ENCODE data around the gene TSPAN4.

TSPAN4 gene

DNA sequence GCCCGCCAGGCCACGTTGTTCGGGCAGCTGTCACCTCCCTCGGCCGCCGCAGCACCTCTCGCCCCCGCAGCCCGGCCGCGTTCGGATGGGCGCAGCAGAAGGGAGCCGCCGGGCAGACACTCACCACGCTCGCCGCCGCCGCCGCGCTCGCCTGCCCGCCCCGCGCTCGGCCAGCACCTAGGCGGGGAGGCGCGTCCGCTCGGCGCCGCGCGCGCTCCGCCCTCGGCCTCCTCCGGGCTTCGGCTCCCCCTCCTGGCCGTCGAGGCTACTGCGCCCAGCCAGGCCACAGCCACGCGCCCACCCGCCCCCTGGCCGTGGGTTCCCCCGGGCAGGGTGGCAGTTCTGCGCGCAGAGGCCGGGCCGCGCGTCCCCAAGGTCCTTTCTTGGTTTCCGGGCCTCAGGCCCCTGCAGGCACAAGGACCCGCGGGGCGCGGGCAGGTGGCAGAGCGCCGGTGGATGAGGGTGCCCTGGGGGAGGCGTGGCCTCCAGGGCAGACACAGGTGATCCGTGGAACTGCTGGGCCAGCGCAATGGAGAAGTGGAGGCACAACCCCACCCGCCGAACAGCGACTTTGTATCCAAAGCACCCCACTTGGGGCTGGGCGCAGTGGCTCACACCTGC is 44.4 kb upstream of the TSPAN4 start, which contains the start of gene SLC25A22:
Gene SLC25A22 (minus strand): TSS at position 189 of the 621 bp plus-strand sequence. CDS start 3,275 bp downstream, outside the sequence.
- H3K27me3 ChIP-seq (ENCODE audit: control insufficient read depth in 2 of 2, insufficient read depth in 2 of 2, low read length in 2 of 2): no peaks in the 10 kb centered on the region
- peaks cover 17 to 27% of the 10 kb centered on the region in 2 donors for H3K4me1 ChIP-seq (ENCODE audit: control insufficient read depth in 2 of 2, insufficient read depth in 2 of 2, low read length in 2 of 2)
- peak within 1 kb of the TSS; percentile 62 to 85 for H3K27ac ChIP-seq (ENCODE audit: low read depth in 2 of 2, low read length in 2 of 2)
- no peaks in the 10 kb centered on the region for H3K9me3 ChIP-seq (ENCODE audit: control insufficient read depth in 2 of 2, low read length in 2 of 2)
- peak within 1 kb of the TSS; percentile 75 to 86 for H3K4me3 ChIP-seq (ENCODE audit: low read length in 2 of 2)
- H3K9ac ChIP-seq (ENCODE audit: low read depth in 1 of 2, low read length in 2 of 2): peak within 1 kb of the TSS; percentile 63 to 66
- peaks cover 0 to 4% of the 10 kb centered on the region in 2 donors for H3K36me3 ChIP-seq (ENCODE audit: control insufficient read depth in 2 of 2, insufficient read depth in 2 of 2, low read length in 2 of 2)

DNA sequence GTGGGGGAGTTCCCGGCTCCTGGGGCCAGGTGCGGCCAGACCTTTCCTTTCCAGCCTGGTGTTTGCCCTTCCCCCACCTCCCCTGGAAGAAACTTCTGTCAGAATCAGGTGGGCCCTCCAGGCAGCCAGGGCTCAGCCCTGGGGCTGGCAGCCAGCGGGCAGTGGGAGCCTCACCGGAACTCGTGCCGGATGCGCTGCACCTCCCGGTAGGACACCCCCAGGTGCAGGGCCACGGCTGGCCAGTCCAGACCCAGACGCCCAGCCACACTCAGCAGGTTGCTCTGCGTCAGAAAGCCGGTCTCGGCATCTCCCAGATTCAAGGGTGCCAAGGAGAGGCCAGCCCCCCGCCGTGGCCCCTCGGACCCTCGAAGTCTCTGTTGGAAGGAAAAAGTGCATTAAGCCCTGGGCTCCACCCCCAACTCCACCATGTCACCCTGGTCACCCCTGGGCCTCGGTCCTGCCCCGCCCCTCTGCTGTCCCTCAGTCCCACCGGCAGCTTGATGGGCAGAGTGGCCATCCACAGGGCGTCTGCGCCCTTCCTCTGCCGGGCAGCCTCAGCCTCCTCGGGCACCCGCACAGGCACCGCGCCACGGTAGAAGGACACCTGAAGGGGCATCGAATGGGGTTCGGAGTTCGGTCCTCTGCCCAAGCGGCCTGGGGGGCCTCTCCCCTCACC is 42.9 kb upstream of the TSPAN4 start:
- H3K27ac ChIP-seq (ENCODE audit: low read depth in 2 of 2, low read length in 2 of 2): no peak overlapping the region
- no peak overlapping the region for H3K9ac ChIP-seq (ENCODE audit: low read depth in 1 of 2, low read length in 2 of 2)
- no peaks in the 10 kb centered on the region for H3K9me3 ChIP-seq (ENCODE audit: control insufficient read depth in 2 of 2, low read length in 2 of 2)
- H3K4me3 ChIP-seq (ENCODE audit: low read length in 2 of 2): no peak overlapping the region
- peaks cover 0 to 2% of the 10 kb centered on the region in 2 donors for H3K36me3 ChIP-seq (ENCODE audit: control insufficient read depth in 2 of 2, insufficient read depth in 2 of 2, low read length in 2 of 2)
- no peaks in the 10 kb centered on the region for H3K27me3 ChIP-seq (ENCODE audit: control insufficient read depth in 2 of 2, insufficient read depth in 2 of 2, low read length in 2 of 2)
- H3K4me1 ChIP-seq (ENCODE audit: control insufficient read depth in 2 of 2, insufficient read depth in 2 of 2, low read length in 2 of 2): peaks cover 26 to 40% of the 10 kb centered on the region in 2 donors

DNA sequence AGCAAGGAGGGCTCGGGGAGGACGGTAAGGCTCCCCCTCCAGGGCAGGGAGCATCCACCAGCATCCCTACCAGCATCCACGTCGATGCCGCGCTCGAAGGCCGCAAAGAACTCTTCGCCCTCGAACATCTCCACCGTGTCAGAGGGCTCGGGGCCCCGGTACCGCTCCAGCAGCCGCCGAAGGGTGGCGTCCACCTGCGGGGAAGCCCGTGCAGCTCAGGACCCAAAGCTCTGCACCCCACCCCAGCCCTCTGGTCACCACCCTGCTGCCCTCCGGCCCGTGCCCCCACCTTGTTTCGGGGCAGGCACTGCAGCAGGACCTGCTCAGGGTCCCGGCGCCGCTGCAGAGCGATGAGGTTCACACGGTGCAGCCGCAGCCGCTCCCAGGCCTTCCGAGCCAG is 42.2 kb upstream of the TSPAN4 start:
- H3K9me3 ChIP-seq (ENCODE audit: control insufficient read depth in 2 of 2, low read length in 2 of 2): no peaks in the 10 kb centered on the region
- H3K27me3 ChIP-seq (ENCODE audit: control insufficient read depth in 2 of 2, insufficient read depth in 2 of 2, low read length in 2 of 2): no peaks in the 10 kb centered on the region
- H3K4me1 ChIP-seq (ENCODE audit: control insufficient read depth in 2 of 2, insufficient read depth in 2 of 2, low read length in 2 of 2): peaks cover 25 to 36% of the 10 kb centered on the region in 2 donors
- H3K4me3 ChIP-seq (ENCODE audit: low read length in 2 of 2): no peak overlapping the region
- no peak overlapping the region for H3K9ac ChIP-seq (ENCODE audit: low read depth in 1 of 2, low read length in 2 of 2)
- H3K36me3 ChIP-seq (ENCODE audit: control insufficient read depth in 2 of 2, insufficient read depth in 2 of 2, low read length in 2 of 2): peaks cover 0 to 2% of the 10 kb centered on the region in 2 donors
- H3K27ac ChIP-seq (ENCODE audit: low read depth in 2 of 2, low read length in 2 of 2): no peak overlapping the region

DNA sequence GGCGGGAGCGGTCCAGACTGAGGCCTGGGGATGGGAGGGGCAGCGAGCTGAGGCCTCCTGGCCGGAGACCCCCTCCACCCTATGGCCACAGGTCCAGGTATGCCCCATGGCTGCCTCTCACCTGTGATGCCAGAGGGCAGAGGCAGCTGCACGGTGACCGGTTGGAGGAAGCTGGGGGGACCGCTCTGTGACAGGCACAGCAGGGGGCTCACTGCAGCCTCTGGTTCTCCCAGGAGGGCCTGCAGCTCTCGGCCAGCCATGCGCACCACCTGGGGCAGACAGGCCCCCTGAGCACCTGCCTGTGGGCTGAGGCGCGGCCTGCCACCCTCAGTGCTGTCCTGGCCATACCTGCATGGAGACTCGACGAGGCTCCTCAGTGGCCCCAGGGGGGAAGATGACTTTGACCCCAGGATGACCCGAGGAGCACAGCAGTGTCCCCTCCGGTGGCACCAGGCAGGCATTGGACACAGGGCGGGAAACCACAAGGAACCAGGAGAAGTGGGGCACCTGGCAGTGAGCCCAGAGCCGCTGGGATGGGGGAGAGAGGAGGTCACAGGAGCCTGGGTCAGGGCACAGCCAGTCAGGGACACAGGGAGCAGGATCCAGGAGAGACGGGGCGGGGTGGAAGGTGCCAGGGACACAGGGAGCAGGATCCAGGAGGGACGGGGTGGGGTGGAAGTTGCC is 41.4 kb upstream of the TSPAN4 start:
- Histone ChIP-seq H3K36me3 (ENCODE audit: control insufficient read depth in 2 of 2, insufficient read depth in 2 of 2, low read length in 2 of 2) (peaks cover 0 to 2% of the 10 kb centered on the region in 2 donors), H3K4me3 (ENCODE audit: low read length in 2 of 2) (no peak overlapping the region), H3K9me3 (ENCODE audit: control insufficient read depth in 2 of 2, low read length in 2 of 2) (no peaks in the 10 kb centered on the region), H3K9ac (ENCODE audit: low read depth in 1 of 2, low read length in 2 of 2) (no peak overlapping the region), H3K27me3 (ENCODE audit: control insufficient read depth in 2 of 2, insufficient read depth in 2 of 2, low read length in 2 of 2) (no peaks in the 10 kb centered on the region), H3K4me1 (ENCODE audit: control insufficient read depth in 2 of 2, insufficient read depth in 2 of 2, low read length in 2 of 2) (peaks cover 24 to 33% of the 10 kb centered on the region in 2 donors), H3K27ac (ENCODE audit: low read depth in 2 of 2, low read length in 2 of 2) (no peak overlapping the region)

DNA sequence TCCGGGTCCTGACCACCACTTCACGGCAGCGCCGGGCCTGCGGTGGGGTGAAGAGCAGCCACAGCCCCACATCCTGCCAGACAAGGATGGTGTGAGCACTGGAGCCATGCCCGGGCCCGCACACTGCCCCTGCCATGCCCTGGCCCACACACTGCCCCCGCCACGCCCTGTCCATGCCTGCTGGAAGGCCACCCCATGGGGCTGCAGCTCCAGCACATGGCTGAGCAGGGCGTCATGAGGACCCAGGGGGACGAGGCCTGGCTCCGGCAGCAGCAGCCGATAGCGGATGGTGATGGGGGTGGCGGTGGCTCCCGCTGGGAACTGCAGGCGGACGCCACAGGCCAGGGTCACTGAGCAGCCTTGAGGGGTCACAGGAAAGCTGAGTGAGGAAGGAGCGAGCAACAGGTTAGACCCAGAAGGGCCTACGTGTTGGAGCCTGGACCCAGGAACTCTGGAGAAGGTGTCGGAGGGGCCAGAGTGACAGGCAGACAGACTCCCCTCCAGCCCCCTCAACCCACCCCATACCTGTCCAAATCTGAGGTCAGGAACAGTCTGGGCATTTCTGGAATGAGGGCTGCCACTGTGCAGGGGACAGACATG is 40.5 kb upstream of the TSPAN4 start:
- Histone ChIP-seq H3K4me1 (ENCODE audit: control insufficient read depth in 2 of 2, insufficient read depth in 2 of 2, low read length in 2 of 2) (peaks cover 16 to 24% of the 10 kb centered on the region in 2 donors), H3K36me3 (ENCODE audit: control insufficient read depth in 2 of 2, insufficient read depth in 2 of 2, low read length in 2 of 2) (peaks cover 0 to 2% of the 10 kb centered on the region in 2 donors), H3K27ac (ENCODE audit: low read depth in 2 of 2, low read length in 2 of 2) (no peak overlapping the region), H3K4me3 (ENCODE audit: low read length in 2 of 2) (no peak overlapping the region), H3K9ac (ENCODE audit: low read depth in 1 of 2, low read length in 2 of 2) (no peak overlapping the region), H3K9me3 (ENCODE audit: control insufficient read depth in 2 of 2, low read length in 2 of 2) (no peaks in the 10 kb centered on the region), H3K27me3 (ENCODE audit: control insufficient read depth in 2 of 2, insufficient read depth in 2 of 2, low read length in 2 of 2) (no peaks in the 10 kb centered on the region)

DNA sequence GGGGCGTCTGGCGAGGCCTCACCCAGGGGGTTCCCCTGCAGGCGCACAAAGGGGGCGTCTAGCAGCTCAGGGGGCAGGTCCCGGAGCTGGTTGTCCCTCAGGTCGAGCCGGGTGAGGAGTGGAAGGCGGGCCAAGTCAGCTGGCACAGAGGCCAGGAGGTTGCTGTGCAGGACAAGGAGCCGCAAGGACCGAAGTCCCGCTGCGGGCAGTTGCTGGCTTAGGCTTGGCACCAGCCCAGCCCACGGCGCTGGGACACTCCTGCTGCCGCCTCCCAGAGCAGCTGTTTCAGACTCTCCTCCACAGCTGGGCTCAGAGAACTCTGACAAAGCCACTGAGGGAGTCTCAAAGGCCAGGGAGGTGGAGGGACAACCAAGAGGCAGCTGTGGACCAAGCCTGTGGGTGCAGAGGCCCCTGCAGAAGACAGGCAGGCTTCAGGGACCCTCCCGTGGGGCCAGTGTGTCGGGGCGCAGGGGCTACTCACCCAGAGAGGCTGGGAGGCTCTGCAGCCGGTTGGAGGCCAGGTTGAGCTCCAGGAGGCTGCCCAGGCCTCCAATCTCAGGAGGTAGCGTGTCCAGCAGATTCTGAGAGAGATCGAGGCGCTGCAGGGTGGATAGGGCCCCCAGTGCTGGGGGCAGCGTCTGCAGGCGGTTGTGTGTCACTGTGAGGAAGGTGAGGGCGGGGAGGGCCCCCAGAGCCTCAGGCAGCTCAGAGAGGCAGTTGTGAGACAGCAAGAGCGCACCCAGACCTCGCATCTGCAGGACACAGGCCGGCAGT is 39.8 kb upstream of the TSPAN4 start:
- peaks cover 10 to 18% of the 10 kb centered on the region in 2 donors for H3K4me1 ChIP-seq (ENCODE audit: control insufficient read depth in 2 of 2, insufficient read depth in 2 of 2, low read length in 2 of 2)
- no peak overlapping the region for H3K27ac ChIP-seq (ENCODE audit: low read depth in 2 of 2, low read length in 2 of 2)
- peaks cover 0 to 2% of the 10 kb centered on the region in 2 donors for H3K36me3 ChIP-seq (ENCODE audit: control insufficient read depth in 2 of 2, insufficient read depth in 2 of 2, low read length in 2 of 2)
- no peak overlapping the region for H3K4me3 ChIP-seq (ENCODE audit: low read length in 2 of 2)
- H3K27me3 ChIP-seq (ENCODE audit: control insufficient read depth in 2 of 2, insufficient read depth in 2 of 2, low read length in 2 of 2): no peaks in the 10 kb centered on the region
- H3K9me3 ChIP-seq (ENCODE audit: control insufficient read depth in 2 of 2, low read length in 2 of 2): no peaks in the 10 kb centered on the region
- no peak overlapping the region for H3K9ac ChIP-seq (ENCODE audit: low read depth in 1 of 2, low read length in 2 of 2)

DNA sequence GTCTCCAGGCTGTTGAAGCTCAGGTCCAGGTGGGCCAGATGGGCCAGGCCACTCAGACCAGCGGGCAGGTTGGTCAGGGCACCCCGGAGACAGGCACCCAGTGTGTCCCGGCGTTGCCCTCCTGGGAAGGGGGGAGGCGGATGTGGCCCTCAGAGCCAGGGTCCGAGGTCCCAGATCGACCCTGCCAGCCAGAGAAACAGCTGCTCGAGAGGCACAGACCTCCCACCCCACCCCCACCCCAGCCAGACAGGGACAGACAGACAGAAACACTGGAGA is 39.2 kb upstream of the TSPAN4 start:
- Histone ChIP-seq H3K27me3 (ENCODE audit: control insufficient read depth in 2 of 2, insufficient read depth in 2 of 2, low read length in 2 of 2) (no peaks in the 10 kb centered on the region), H3K27ac (ENCODE audit: low read depth in 2 of 2, low read length in 2 of 2) (no peak overlapping the region), H3K9ac (ENCODE audit: low read depth in 1 of 2, low read length in 2 of 2) (no peak overlapping the region), H3K4me3 (ENCODE audit: low read length in 2 of 2) (no peak overlapping the region), H3K9me3 (ENCODE audit: control insufficient read depth in 2 of 2, low read length in 2 of 2) (no peaks in the 10 kb centered on the region), H3K4me1 (ENCODE audit: control insufficient read depth in 2 of 2, insufficient read depth in 2 of 2, low read length in 2 of 2) (peaks cover 12 to 20% of the 10 kb centered on the region in 2 donors), H3K36me3 (ENCODE audit: control insufficient read depth in 2 of 2, insufficient read depth in 2 of 2, low read length in 2 of 2) (peaks cover 0 to 2% of the 10 kb centered on the region in 2 donors)

DNA sequence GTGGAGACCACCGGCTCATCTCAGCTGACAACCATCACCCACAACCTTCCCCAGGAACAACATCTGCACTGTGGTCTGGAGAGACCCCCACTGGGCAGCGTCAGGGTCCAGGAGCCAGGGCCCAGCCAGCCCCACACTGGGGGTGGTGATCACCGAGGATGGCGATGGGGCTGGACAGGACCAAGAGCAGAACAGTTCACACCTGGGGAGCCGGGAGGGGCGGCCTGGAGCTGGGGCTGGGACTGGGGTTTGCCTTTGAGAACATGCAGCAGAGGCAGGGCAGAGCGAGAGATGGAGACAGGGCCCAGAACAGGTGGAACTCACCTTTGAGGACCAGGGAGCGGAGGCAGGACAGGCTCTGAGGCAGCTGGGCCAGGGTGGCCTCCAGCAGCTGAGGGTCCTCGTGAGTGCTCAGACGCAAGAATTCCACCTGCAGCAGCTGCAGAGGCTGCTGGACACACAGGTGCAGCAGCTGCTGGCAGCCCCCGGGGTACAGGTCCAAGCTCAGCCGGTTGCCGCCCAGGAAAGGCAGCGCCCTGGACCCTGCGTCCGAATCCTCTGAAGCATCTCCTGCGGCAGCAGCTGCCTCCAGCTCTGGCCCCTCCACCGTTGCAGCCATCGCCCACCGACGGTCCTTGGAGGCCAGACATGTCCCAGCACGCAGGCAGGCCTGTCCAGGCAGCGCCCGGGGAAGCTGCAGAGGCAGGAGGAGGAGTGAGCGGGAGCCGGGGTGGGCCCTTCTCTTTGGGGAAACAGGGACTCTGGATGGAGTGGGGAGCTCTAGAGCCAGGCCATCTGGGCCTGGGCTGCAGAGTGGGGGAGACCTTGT is 38.7 kb upstream of the TSPAN4 start:
- H3K27ac ChIP-seq (ENCODE audit: low read depth in 2 of 2, low read length in 2 of 2): no peak overlapping the region
- H3K9ac ChIP-seq (ENCODE audit: low read depth in 1 of 2, low read length in 2 of 2): peak overlapping the region; percentile 32 to 68

DNA sequence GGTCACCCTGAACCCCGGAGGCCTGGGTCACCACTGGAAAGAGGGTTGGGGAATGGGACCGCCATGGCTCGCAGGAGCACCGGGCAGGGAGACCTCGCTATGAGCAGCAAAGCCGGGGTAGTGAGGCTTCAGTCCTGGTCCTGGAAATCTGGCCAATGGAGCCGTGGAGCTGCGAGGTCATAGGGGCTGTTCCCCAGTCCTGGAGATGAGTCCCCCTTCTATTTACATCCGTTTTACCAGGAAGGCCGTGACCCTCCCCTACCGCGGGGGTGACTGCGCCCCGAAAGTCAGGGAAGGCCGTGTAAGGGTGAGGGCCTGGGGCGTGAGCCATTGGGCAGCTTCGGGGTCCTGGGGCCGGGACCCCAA is 38.1 kb upstream of the TSPAN4 start:
- H3K4me1 ChIP-seq (ENCODE audit: control insufficient read depth in 2 of 2, insufficient read depth in 2 of 2, low read length in 2 of 2): peaks cover 17 to 26% of the 10 kb centered on the region in 2 donors
- peak overlapping the region; percentile 84 to 91 for H3K27ac ChIP-seq (ENCODE audit: low read depth in 2 of 2, low read length in 2 of 2)
- no peaks in the 10 kb centered on the region for H3K9me3 ChIP-seq (ENCODE audit: control insufficient read depth in 2 of 2, low read length in 2 of 2)
- H3K27me3 ChIP-seq (ENCODE audit: control insufficient read depth in 2 of 2, insufficient read depth in 2 of 2, low read length in 2 of 2): no peaks in the 10 kb centered on the region
- H3K4me3 ChIP-seq (ENCODE audit: low read length in 2 of 2): peak overlapping the region; percentile 52 to 69
- H3K36me3 ChIP-seq (ENCODE audit: control insufficient read depth in 2 of 2, insufficient read depth in 2 of 2, low read length in 2 of 2): peaks cover 0 to 2% of the 10 kb centered on the region in 2 donors
- H3K9ac ChIP-seq (ENCODE audit: low read depth in 1 of 2, low read length in 2 of 2): peak overlapping the region; percentile 32 to 68

More for the DNA sequence above, 38.7 kb upstream of the TSPAN4 start:
- no peaks in the 10 kb centered on the region for H3K9me3 ChIP-seq (ENCODE audit: control insufficient read depth in 2 of 2, low read length in 2 of 2)
- no peaks in the 10 kb centered on the region for H3K27me3 ChIP-seq (ENCODE audit: control insufficient read depth in 2 of 2, insufficient read depth in 2 of 2, low read length in 2 of 2)
- peaks cover 17 to 25% of the 10 kb centered on the region in 2 donors for H3K4me1 ChIP-seq (ENCODE audit: control insufficient read depth in 2 of 2, insufficient read depth in 2 of 2, low read length in 2 of 2)
- H3K36me3 ChIP-seq (ENCODE audit: control insufficient read depth in 2 of 2, insufficient read depth in 2 of 2, low read length in 2 of 2): peaks cover 0 to 2% of the 10 kb centered on the region in 2 donors
- peak overlapping the region; percentile 52 to 69 for H3K4me3 ChIP-seq (ENCODE audit: low read length in 2 of 2)

Data from mucosa of rectum (tissue), 2 donors.